Endothelial cell of hepatic sinusoid (primary cell): ENCODE measurements around the gene PRKD2.

Source experiments
- in situ Hi-C: cut with HindIII; loops from 2 replicates; pipeline ENCODE4 v1.10.0; 2017; ENCODE audit warnings: low sequenced_read_pairs

The PRKD2 gene

GRCh38 chr19:46725859-46726393 is 9.0 kb upstream of the PRKD2 start:
- in situ Hi-C loops = no loop called here

GRCh38 chr19:46725036-46725820 is 8.3 kb upstream of the PRKD2 start:
- in situ Hi-C loops = no loop called here

GRCh38 chr19:46724468-46724867 is 7.6 kb upstream of the PRKD2 start:
- in situ Hi-C loops = no loop called here

- in situ Hi-C loops = no loop called here
Observed at GRCh38 chr19:46723471-46723870, 6.6 kb upstream of the PRKD2 start.

GRCh38 chr19:46723023-46723461 is 6.1 kb upstream of the PRKD2 start:
- in situ Hi-C loops = no loop called here

GRCh38 chr19:46722421-46723022 is 5.6 kb upstream of the PRKD2 start:
- in situ Hi-C loops = no loop called here

- in situ Hi-C loops = no loop called here
Observed at GRCh38 chr19:46722004-46722380, 5.1 kb upstream of the PRKD2 start.

- in situ Hi-C loops = no loop called here
Observed at GRCh38 chr19:46721269-46722003, 4.5 kb upstream of the PRKD2 start.

- in situ Hi-C loops = no loop called here
Observed at GRCh38 chr19:46720503-46721239, 3.8 kb upstream of the PRKD2 start.

- in situ Hi-C loops = no loop called here
Observed at GRCh38 chr19:46719629-46720502, 3.0 kb upstream of the PRKD2 start.

- in situ Hi-C loops = no loop called here
Observed at GRCh38 chr19:46718934-46719622, 2.2 kb upstream of the PRKD2 start.

GRCh38 chr19:46718157-46718933 is 1.4 kb upstream of the PRKD2 start:
- in situ Hi-C loops = no loop called here

- in situ Hi-C loops = no loop called here
Observed at GRCh38 chr19:46717716-46718143, 816 bp upstream of the PRKD2 start.

- in situ Hi-C loops = no loop called here
Observed at GRCh38 chr19:46716672-46717033, 261 bp downstream of the PRKD2 start.

- in situ Hi-C loops = no loop called here
Observed at GRCh38 chr19:46715975-46716671, 791 bp downstream of the PRKD2 start.

- in situ Hi-C loops = no loop called here
Observed at GRCh38 chr19:46715620-46715974, 1.3 kb downstream of the PRKD2 start.

GRCh38 chr19:46714444-46715106 is 2.3 kb downstream of the PRKD2 start:
- in situ Hi-C loops = no loop called here
